ENCODE results near the gene NAP1L4.

NAP1L4 gene

DNA sequence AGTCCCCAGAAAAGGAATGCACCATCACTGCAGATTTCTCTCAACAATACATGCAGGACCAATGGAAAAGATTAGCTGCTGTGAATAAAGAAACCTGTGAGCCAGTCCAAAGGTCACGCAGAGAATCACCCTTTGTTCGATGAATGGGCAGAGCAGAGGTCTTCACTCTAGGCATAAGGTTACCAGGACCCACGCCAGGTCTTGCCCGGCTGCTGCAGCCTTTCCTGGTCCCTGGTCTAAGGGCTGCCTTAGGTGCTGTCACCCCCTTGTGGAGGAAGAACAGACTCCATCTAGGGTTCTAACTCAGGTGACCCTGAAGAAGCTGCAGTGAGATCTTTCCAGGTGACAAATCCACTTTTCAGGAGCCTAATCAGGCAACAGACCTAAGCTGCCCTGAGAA, 29.0 kb upstream of the NAP1L4 start:
- H3K36me3 ChIP-seq (ENCODE audit: control insufficient read depth, insufficient read depth, low read length), result peaks cover 23% of the 10 kb centered on the region
- H3K4me1 ChIP-seq (ENCODE audit: control insufficient read depth, insufficient read depth, low read length), result no peaks in the 10 kb centered on the region
- H3K27me3 ChIP-seq (ENCODE audit: control insufficient read depth, insufficient read depth, low read length), result no peaks in the 10 kb centered on the region
- no peak overlapping the region for H3K9ac ChIP-seq (ENCODE audit: low read length)
- H3K9me3 ChIP-seq (ENCODE audit: control insufficient read depth, low read length), result no peaks in the 10 kb centered on the region
- no peak overlapping the region for H3K4me3 ChIP-seq (ENCODE audit: low read length)

DNA sequence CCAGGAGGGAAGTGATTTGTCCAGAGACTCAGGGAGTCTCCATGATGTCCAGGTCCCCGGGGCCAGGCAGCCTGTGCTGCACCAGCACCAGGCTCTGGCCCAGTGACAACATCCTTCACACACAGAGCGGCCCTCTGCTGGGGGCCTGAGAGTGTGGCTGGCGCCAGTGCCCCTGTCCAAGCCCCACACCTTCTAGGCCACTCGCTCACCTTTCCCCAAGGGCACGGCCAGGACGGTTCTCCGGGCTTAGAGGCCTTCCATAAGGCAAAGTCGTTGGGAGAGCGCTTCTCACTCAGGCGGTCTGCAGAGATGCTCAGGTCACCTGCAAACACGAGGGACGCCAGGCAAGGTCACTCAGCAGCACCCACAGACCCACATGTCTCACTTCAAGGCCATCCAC, 27.9 kb upstream of the NAP1L4 start:
- Histone ChIP-seq H3K9ac (ENCODE audit: low read length) (no peak overlapping the region), H3K4me3 (ENCODE audit: low read length) (no peak overlapping the region), H3K9me3 (ENCODE audit: control insufficient read depth, low read length) (no peaks in the 10 kb centered on the region), H3K27me3 (ENCODE audit: control insufficient read depth, insufficient read depth, low read length) (no peaks in the 10 kb centered on the region), H3K4me1 (ENCODE audit: control insufficient read depth, insufficient read depth, low read length) (no peaks in the 10 kb centered on the region), H3K36me3 (ENCODE audit: control insufficient read depth, insufficient read depth, low read length) (peaks cover 31% of the 10 kb centered on the region)

DNA sequence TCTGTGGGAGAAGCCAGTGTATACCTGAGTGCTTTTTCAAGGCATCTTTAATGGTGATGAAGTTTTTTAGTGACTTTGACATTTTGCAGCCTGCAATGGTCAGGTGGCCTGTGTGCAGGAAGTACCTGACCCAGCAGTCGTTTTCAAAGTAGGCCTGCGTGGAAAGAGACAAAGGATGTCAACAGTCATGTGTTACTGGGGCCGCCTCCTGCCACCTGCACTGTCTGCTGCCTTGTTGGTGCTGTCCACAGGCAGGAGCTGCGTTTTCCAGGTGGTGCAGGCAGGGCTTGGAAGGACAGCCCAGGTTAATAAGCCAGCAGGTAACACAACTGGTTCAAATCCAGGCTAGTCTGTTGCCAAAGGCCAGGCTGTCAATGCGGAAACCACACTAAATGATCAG, 26.5 kb upstream of the NAP1L4 start:
- Histone ChIP-seq H3K9me3 (ENCODE audit: control insufficient read depth, low read length) (no peaks in the 10 kb centered on the region), H3K4me1 (ENCODE audit: control insufficient read depth, insufficient read depth, low read length) (no peaks in the 10 kb centered on the region), H3K4me3 (ENCODE audit: low read length) (no peak overlapping the region), H3K9ac (ENCODE audit: low read length) (no peak overlapping the region), H3K27me3 (ENCODE audit: control insufficient read depth, insufficient read depth, low read length) (no peaks in the 10 kb centered on the region), H3K36me3 (ENCODE audit: control insufficient read depth, insufficient read depth, low read length) (peaks cover 36% of the 10 kb centered on the region)

DNA sequence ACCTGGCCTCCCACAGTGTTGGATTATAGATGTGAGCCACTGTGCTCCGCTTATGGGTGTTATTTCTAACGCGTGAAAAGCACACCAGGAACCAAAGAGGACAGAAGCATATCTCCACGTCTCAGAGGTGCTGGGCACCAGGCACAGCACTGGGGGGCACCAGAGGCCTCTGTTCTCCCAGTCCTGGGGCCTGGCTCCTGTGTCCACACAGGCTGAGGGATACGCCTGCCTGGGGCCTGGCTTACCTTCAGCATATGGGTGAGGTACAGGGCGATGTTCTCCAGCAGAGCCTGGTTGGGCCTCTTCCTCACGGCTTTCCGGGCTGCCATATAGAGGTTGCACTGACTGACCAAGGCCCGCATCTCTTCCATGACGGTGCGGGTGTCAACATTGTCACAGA, 24.7 kb upstream of the NAP1L4 start:
- Histone ChIP-seq H3K9ac (ENCODE audit: low read length) (no peak overlapping the region), H3K4me1 (ENCODE audit: control insufficient read depth, insufficient read depth, low read length) (no peaks in the 10 kb centered on the region), H3K36me3 (ENCODE audit: control insufficient read depth, insufficient read depth, low read length) (peaks cover 36% of the 10 kb centered on the region), H3K9me3 (ENCODE audit: control insufficient read depth, low read length) (no peaks in the 10 kb centered on the region), H3K27me3 (ENCODE audit: control insufficient read depth, insufficient read depth, low read length) (no peaks in the 10 kb centered on the region), H3K4me3 (ENCODE audit: low read length) (no peak overlapping the region)

DNA sequence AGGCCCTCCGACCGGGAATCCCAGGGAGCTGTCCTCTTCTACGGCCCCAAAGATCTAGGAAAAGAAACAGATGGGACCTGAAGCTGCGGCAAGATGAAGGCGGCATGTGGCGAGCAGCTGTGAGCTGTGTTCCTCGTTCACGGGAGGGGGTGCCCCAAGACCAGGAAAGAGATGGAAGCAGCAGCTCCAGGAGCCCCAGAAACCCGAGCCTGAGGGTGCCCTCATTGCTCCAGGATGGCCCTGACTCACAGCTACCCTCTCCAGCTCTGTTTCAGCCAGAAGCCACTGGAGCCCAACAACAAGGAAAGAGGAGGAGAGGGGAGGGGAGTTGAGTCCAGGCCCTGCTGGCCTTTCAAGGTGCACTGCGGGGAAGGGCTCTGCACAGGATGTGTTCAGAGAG, 23.7 kb upstream of the NAP1L4 start:
- H3K4me3 ChIP-seq (ENCODE audit: low read length), result no peak overlapping the region
- H3K9ac ChIP-seq (ENCODE audit: low read length), result no peak overlapping the region
- H3K9me3 ChIP-seq (ENCODE audit: control insufficient read depth, low read length), result no peaks in the 10 kb centered on the region
- H3K36me3 ChIP-seq (ENCODE audit: control insufficient read depth, insufficient read depth, low read length), result peaks cover 39% of the 10 kb centered on the region
- H3K4me1 ChIP-seq (ENCODE audit: control insufficient read depth, insufficient read depth, low read length), result no peaks in the 10 kb centered on the region
- no peaks in the 10 kb centered on the region for H3K27me3 ChIP-seq (ENCODE audit: control insufficient read depth, insufficient read depth, low read length)

DNA sequence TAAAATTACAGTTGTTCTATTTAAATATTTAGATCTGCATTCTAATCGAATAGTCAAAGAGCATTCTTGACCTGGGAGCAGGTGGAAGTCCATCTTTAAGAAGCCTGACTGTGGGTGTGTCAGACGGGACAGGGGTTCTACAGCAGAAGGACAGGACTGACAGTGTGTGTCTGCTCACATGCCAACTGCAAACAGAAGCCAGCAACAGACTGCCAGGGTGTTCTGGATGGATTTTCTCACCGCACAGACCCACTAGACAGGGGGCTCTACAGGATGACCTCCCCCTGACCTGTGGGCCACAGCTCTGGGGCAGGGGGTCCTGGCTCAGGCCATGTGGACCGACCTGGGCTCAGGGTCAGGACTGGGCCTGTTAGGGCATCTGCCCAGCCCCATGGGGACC, 22.8 kb upstream of the NAP1L4 start:
- Histone ChIP-seq H3K9me3 (ENCODE audit: control insufficient read depth, low read length) (no peaks in the 10 kb centered on the region), H3K4me1 (ENCODE audit: control insufficient read depth, insufficient read depth, low read length) (no peaks in the 10 kb centered on the region), H3K4me3 (ENCODE audit: low read length) (no peak overlapping the region), H3K36me3 (ENCODE audit: control insufficient read depth, insufficient read depth, low read length) (peaks cover 43% of the 10 kb centered on the region), H3K27me3 (ENCODE audit: control insufficient read depth, insufficient read depth, low read length) (no peaks in the 10 kb centered on the region), H3K9ac (ENCODE audit: low read length) (no peak overlapping the region)

DNA sequence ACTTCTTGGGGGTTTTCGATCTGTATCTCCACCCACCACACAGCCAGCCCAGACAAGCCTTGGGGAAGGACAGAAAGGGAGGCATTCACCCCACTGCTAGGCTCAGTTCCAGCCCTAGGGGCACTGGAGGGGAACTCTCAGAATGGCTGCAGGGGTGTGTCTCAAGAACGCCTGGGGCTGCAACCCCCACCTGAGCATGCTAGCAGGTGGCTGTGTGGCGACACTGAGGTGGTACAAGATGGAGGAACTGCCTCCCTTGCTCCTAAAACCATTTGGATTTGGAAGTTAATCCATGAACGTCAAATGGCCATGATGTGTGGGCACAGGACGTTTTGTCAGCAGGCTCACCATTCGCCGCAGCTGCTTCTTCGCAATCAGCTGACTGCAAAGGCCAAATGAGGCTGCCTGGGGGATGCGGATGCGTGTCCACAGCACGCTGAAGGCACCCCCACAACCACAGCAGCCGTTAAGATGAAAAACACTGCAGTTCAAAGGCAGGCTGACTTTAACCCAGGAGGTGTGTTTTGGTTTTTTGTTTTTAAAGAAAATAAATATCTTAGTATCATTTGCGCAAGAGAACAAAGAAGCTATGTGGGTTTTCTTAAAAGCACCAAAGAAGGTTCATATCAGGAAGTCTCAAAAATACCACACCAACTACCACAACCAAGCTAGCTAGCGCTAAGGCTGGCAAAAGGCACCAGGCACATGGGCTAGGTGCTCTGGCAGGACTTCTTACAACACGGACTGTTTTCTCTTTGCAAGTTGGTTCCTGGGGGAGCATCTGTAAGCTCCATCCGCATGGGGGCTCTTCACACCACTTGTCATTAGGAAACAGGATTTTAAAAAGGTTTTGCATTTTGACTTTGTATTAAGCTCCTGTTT, 22.2 kb upstream of the NAP1L4 start:
- no peaks in the 10 kb centered on the region for H3K9me3 ChIP-seq (ENCODE audit: control insufficient read depth, low read length)
- H3K4me3 ChIP-seq (ENCODE audit: low read length), result no peak overlapping the region
- no peaks in the 10 kb centered on the region for H3K4me1 ChIP-seq (ENCODE audit: control insufficient read depth, insufficient read depth, low read length)
- H3K27me3 ChIP-seq (ENCODE audit: control insufficient read depth, insufficient read depth, low read length), result no peaks in the 10 kb centered on the region
- peaks cover 48% of the 10 kb centered on the region for H3K36me3 ChIP-seq (ENCODE audit: control insufficient read depth, insufficient read depth, low read length)
- no peak overlapping the region for H3K9ac ChIP-seq (ENCODE audit: low read length)

DNA sequence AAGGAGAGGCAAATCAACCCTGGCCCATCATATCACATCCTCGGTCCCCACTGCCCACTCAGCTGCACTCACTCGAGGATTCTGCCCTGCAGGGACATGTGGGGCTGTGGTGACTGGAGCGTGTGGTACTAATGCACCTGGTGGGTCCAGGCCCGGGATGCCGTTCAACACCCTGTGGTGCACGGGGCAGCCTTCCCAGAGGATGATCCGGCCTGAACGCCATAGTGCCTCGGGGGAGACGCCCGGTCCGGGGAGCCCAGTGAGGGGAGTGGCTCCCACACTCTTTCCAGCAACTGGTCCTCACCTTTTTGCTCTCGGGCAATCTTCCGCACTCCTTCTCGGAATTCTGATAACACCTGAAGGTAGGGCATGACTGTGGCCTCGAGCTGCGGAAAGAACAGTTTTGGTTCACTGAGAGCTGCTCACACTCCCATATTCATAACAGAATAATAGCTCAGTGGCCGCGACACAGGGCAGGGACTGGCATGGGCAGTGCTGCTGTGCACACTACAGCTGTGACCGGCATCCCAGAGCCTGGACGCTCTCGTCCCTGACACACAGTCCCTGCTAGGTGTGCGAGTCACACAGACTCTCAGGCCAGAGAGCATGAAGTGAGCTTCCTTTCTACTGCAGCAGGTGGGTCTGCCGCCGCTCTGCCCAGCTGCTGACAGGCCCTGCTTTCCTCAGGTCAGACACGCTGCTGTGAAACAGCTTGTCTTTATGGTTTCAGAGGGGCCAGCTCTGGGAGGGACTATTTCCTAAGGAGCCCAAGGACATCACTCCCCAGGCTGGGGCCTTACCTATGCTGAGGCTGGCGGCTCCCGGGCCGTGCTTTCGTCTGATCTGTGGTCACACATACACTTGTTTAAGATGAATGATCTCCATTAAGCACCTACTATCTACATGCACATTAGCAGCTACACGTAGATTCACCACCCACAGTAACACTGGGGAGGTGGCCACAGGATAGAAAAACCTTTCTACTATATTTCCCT, 20.1 kb upstream of the NAP1L4 start:
- Histone ChIP-seq H3K4me1 (ENCODE audit: control insufficient read depth, insufficient read depth, low read length) (no peaks in the 10 kb centered on the region), H3K27me3 (ENCODE audit: control insufficient read depth, insufficient read depth, low read length) (no peaks in the 10 kb centered on the region), H3K9me3 (ENCODE audit: control insufficient read depth, low read length) (no peaks in the 10 kb centered on the region), H3K36me3 (ENCODE audit: control insufficient read depth, insufficient read depth, low read length) (peaks cover 36% of the 10 kb centered on the region), H3K4me3 (ENCODE audit: low read length) (no peak overlapping the region), H3K9ac (ENCODE audit: low read length) (no peak overlapping the region)

DNA sequence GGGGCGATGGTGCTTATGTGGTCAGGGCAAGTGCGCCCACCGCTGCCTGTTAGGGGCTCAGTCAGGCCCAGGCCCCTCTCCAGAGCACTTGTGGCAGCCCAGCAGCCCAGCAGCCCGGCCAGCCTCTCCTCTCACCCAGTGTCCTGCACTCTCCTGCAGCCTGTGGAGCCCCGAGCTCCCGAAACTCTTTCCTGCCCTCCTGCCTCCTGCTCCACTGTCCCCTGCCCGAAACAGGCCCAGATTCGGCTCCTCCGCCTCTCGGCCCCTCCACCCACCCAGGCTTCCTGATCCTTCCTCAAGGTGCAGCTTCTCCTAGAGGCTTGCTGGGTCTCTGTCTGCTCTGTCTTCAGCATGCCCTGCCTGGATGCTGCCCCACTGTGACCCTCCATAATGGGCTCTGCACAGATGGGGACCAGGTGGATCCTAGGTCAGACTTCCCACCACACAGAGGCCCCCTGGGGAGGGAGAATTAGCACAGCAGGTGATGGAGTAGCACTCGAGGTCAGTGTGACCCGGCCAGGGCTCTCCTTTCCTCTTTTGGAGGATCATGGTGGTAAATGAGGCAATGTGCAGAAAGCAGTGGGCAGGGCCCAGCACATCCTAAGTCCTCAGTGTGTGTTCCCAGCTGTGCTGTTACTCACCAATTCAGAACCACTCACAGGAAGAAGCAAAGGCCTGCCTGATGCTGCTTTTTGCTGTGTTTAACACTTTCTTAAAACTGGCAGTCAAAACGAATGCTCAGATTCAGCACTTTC, 18.6 kb upstream of the NAP1L4 start:
- H3K4me1 ChIP-seq (ENCODE audit: control insufficient read depth, insufficient read depth, low read length), result peaks cover 4% of the 10 kb centered on the region
- no peaks in the 10 kb centered on the region for H3K27me3 ChIP-seq (ENCODE audit: control insufficient read depth, insufficient read depth, low read length)
- no peak overlapping the region for H3K9ac ChIP-seq (ENCODE audit: low read length)
- H3K36me3 ChIP-seq (ENCODE audit: control insufficient read depth, insufficient read depth, low read length), result peaks cover 30% of the 10 kb centered on the region
- no peaks in the 10 kb centered on the region for H3K9me3 ChIP-seq (ENCODE audit: control insufficient read depth, low read length)
- H3K4me3 ChIP-seq (ENCODE audit: low read length), result no peak overlapping the region

DNA sequence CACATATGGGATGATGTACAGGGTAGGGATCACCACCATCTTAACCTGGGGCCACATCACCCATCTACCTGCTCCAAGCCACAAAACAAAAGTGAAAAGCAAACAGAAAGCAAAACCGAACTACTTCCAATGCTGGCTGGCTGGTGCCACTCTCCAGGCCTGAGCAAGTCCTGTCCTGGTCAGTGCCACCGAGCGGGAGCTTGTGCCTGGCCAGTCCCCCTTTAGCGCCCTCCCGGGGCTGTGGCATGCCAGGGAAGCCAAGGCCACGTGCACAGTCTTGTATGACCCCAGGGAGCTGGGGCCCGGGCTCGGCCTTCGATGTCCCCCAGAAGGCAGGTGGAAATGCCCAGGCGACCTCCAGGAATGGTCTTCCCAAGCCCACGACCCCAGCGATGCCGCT, 17.9 kb upstream of the NAP1L4 start:
- Histone ChIP-seq H3K4me1 (ENCODE audit: control insufficient read depth, insufficient read depth, low read length) (peaks cover 11% of the 10 kb centered on the region), H3K4me3 (ENCODE audit: low read length) (no peak overlapping the region), H3K27me3 (ENCODE audit: control insufficient read depth, insufficient read depth, low read length) (no peaks in the 10 kb centered on the region), H3K36me3 (ENCODE audit: control insufficient read depth, insufficient read depth, low read length) (peaks cover 23% of the 10 kb centered on the region), H3K9me3 (ENCODE audit: control insufficient read depth, low read length) (no peaks in the 10 kb centered on the region), H3K9ac (ENCODE audit: low read length) (no peak overlapping the region)

DNA sequence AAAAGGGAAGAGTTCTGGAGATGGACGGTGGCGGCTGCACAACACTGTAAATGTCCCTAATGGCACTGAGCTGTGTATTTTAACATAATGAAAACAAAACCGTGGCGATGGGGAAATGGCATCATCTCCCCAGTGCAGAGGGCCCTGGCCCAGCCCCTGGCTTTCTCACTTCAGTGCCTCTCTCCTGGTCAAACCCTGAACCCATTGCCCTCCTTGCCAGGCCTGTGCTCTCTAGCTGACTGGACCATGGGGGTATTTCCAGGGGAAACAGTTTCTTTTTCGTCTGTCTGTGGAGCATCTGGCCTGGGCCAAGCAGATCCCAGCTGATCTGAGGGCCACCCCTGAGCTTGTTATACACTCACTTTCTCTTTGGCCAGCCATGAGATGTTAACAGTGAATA, 17.4 kb upstream of the NAP1L4 start:
- peaks cover 13% of the 10 kb centered on the region for H3K4me1 ChIP-seq (ENCODE audit: control insufficient read depth, insufficient read depth, low read length)
- H3K4me3 ChIP-seq (ENCODE audit: low read length), result no peak overlapping the region
- H3K36me3 ChIP-seq (ENCODE audit: control insufficient read depth, insufficient read depth, low read length), result peaks cover 20% of the 10 kb centered on the region
- H3K9me3 ChIP-seq (ENCODE audit: control insufficient read depth, low read length), result no peaks in the 10 kb centered on the region
- H3K27me3 ChIP-seq (ENCODE audit: control insufficient read depth, insufficient read depth, low read length), result no peaks in the 10 kb centered on the region
- H3K9ac ChIP-seq (ENCODE audit: low read length), result no peak overlapping the region
